Right kidney (tissue), 1 donor: ENCODE results near the gene SRPK2.

Source experiments
- DNase-seq: peaks from one replicate; pipeline ENCODE4 v3.0.0-alpha.2; 2016

Gene SRPK2

DNA sequence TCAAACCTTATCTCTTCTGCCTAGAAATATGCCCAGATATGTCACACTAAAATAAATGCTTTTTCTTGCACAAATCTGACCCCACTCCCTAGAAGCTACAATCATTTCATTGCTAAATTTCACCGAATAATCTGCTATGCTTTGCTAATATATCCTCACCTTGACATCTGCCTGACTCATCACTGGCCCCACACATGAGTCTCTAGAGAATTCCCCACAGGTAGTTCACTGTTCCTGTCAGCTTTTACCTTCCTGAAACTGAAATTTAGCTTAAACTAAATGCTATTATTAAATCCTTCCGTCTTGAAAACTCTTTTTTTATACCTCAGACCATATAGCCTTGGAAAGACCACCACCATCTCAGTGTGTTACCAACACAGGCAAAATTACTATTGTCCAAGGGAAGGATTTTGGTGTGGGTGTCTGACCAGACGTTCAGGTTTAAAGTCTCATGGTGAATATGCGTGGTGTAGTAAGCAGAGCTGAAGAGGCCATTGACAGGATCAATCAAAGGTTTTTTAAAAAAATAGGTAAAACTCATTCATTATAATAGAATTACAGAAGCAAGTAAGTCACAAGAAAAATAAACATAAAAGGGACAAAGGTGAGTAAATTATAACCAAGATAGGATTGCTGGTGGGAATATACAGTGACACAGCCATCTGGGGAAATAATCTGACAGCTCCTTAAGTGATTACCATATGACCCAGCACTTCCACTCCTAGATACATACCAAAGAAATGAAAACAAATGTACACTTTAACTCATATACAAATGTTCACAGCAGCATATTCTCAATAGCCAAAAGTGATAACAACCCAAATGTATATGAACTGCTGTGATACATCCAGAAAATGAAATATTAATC, 201.2 kb downstream of the SRPK2 start:
- DNase-seq = no peak

DNA sequence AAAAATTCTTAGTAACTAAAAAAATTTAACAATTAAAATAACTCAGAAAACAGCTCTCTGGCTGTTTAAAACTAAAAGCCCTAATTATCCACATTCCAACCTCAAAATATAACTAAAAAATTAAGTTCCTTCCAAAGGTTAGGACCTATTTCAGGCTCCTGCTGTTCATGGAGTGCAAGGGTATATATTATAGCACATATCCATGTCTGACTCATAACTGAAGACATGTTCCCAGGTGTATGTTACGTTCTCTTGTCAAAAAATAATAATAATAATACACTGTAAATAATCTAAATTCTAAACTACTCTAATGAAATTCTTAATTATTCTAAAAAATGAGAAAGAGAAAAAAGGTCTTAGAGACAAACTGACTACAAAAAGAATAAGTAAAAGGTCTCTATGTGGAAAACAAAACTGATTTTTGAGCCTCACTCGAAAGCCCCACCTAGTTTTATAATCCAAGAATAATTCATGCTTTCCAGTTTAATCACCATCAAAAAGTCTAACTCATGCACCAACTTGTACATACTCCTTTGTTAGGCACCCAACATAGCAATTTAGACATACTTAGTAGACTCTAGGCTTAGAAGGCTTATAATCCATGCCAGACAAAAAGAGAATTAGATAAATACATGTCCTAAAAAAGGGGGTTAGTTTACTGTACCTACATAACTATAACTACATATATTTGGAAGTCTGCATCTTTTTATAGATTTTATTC, 203.3 kb downstream of the SRPK2 start:
- DNase-seq = no peak

DNA sequence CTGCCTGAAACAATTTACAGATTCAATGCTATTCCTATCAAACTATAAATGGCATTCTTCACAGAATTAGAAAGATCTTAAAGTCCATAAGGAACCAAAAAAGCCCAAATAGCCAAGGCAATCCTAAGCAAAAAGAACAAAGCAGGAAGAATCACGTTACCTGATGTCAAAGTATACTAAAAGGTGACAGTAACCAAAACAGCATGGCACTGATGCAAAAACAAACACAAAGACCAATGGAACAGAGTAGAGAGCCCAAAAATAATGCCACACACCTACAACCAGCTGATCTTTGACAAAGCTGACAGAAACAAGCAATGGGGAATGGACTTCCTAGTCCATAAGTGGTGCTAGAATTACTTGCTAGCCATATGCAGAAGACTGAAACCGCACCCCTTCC, 208.7 kb downstream of the SRPK2 start:
- no peak for DNase-seq

- no peak for DNase-seq
Observed at GRCh38 chr7:105178928-105179541, 209.7 kb downstream of the SRPK2 start.

DNA sequence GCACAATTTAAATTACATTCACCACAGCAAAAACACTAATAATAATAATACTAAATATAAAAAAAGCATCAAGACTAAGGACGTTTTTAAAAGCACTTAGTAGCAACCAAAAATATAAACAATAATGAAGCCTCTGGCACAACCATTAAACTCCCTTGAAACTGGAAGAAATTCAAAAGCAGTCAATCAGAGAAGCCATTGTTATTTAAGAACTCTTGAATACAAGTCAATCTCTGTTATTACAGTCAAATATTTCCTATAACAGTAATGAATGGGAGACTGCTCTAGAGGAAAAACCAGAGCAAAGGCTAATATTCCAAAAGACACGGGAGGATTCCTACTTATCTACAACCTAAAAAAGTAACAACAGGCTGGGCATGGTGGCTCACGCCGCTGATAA, 210.5 kb downstream of the SRPK2 start:
- no peak for DNase-seq

DNA sequence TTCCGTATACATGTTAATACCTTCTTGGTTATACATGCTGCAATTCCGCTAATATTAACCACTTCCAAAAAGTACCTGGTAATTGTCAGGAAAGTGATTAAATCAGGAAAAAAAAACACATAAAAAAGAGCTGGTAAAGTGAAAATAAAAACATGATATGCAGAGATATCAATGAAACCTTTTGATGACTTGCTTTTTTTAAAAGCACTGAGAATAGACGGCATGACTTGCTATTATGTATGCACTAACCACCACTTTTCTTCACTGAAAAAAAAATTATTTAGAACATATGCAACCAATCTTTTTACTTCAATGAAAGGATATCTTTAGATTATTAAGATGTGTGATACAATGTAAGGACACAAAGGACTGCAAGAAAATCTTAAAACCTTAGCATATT, 211.7 kb downstream of the SRPK2 start:
- DNase-seq = no peak

DNA sequence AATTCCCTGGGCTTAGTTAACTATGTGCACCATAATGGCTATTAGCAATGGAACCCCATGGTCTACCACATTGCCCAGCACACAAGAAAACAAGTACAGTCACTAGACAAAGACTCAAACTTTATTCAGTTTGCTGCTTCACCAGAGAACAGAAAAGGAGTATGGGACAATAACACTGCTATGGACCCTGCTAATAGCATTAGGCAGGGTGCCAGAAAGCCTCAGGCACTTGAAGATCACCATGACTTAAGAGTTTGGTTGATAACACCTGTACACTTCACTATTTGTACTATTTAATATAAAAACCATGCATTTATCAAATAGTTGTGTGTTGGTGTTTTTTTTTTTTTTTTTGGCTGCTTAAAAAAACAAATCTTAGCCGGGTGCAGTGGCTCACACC, 215.1 kb downstream of the SRPK2 start:
- DNase-seq = no peak

DNA sequence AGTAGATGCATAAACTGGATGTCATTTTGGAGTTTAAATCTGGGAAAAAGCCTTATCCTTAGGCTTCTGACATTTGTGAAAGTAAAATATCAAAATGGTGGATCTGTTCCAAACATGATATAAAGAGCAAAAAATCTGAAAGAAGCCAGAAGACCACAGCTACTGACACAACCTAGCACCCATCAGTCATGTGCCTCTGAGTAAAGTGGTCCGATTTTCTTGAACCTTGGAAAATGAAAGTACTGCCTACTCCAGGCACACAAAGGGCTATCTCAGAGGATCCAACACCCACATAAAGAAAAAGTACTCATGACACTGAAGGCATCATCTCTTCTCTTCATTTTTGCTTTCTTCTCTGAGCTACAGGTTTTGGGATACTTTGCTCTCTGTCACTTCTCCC, 224.0 kb downstream of the SRPK2 start:
- DNase-seq = no peak

GRCh38 chr7:105163718-105164117, 225.0 kb downstream of the SRPK2 start:
- no peak for DNase-seq

DNA sequence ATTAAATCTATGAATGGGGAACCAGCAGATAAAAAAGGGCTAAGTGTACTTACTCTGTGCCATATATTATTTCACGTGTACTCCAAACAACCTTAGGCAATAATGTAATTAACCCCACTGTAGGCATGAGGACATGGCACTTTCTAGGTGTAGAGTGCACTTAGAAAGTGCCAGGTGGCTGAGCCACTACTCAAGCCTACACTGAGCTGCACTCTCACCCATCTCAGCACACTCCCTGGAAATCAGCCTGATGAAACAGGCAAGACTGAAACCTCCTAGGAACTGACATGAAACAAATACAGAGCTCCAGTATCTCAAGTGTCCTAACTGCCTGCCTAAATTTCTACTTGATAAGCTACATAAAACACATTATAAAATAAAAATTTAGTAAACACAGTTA, 227.4 kb downstream of the SRPK2 start:
- no peak for DNase-seq

- DNase-seq = no peak
Observed at GRCh38 chr7:105157278-105157677, 231.4 kb downstream of the SRPK2 start.

GRCh38 chr7:105156731-105157130, 232.0 kb downstream of the SRPK2 start:
- DNase-seq = no peak

DNA sequence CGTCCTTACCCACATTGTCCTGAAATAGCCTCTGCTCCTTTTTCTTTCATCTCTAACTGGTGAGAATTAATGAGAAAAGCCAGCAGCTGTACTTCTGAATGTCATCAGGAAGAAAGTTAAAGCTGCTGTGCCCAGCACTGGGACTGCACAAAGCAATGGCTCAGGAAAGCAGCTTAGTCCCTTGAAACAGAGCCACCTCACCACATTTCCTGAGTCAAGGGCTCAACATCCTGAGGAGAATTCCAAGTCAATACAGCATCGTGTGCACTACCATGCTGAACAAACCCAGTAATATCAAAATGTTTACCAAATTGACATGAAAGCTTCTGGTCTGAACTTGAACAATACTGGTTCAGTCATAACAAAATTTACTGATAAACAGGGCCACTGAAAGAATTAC, 234.6 kb downstream of the SRPK2 start:
- no peak for DNase-seq

GRCh38 chr7:105153531-105153930, 235.2 kb downstream of the SRPK2 start:
- no peak for DNase-seq

GRCh38 chr7:105151152-105151551, 237.6 kb downstream of the SRPK2 start:
- no peak for DNase-seq

DNA sequence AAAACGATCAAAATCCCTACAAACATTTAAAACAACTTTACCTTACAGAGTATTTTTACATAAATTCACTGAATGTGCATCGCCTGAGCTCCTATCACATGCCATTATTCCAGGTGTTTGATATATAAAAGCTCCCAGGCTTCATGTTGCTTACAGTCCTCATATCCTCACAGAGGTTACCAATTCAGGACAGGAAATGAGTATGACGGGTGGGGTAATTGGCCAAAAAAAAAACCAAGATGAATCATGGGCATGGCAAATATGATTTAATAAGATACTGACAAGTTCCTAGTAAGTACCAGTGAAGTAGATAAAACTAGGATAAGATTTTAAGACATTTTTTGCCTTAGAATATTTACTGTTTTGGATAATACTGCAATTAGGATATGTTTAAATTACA, 238.9 kb downstream of the SRPK2 start:
- no peak for DNase-seq

GRCh38 chr7:105141068-105141467, 247.7 kb downstream of the SRPK2 start:
- no peak for DNase-seq

DNA sequence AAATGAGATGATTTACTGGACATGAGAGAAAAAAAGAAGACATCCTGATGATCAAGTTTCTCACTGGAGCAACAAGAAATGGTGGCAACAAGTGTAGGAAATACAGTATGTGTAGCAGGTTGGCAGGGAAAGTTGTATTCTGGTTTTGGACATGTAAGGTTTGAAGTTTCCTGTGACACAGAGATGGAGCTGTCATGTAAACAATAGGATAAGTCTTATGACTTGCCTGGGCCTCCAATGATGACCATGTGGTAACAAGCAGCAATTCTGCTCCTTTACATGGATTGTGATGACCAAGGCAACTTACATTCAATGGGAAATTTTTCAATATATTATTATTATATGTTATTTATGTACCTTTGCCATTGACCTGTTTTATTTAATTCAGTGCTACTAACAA, 249.3 kb downstream of the SRPK2 start:
- DNase-seq = no peak

DNA sequence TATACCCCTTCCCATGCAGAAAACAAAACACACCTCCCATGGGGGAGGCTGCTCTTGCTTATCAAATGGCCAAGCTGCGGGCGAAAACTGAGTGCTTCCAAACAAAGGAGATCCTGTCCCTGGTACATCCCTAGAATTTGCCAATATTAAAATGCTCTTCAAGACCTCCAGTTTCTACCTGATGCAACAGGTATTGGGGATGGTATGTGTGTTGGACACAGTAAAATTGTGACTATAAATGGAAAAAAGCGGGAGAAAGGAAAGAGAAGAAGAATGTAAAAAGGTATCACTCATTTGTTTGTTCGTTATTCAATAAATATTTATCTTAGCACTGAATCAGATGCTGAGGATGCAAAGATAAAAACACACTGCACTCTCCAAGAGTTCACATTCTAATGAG, 250.8 kb downstream of the SRPK2 start:
- no peak for DNase-seq

GRCh38 chr7:105136221-105136620, 252.5 kb downstream of the SRPK2 start:
- DNase-seq = no peak

GRCh38 chr7:105133986-105134655, 254.6 kb downstream of the SRPK2 start:
- no peak for DNase-seq

- no peak for DNase-seq
Observed at GRCh38 chr7:105133358-105133757, 255.4 kb downstream of the SRPK2 start.

- DNase-seq = no peak
Observed at GRCh38 chr7:105132835-105133234, 255.9 kb downstream of the SRPK2 start.
